CD14-positive monocyte (primary cell): ENCODE data around the gene ERF. TPM values are rescaled to one million over a fixed set of nuclear protein-coding genes. Genes with fewer than 3 reads are reported as not detected.
A peak's percentile ranks its signal among the peaks of the same experiment; 100 is the strongest.

ENCODE experiments used
- DNase-seq, 3 donors: peaks; one replicate each; pipeline ENCODE4 v3.0.0-alpha.2; 2011 to 2022
- H2AFZ ChIP-seq: 2 replicates; pipeline ENCODE4 v1.6.0; 2012; ENCODE audit warnings: mild to moderate bottlenecking, low read depth, low read length, inconsistent platforms; ENCODE audit not compliant: insufficient read depth, poor library complexity, severe bottlenecking
- H3K27ac ChIP-seq, 2 donors: 1 replicate in 1 of 2; 2 replicates in 1 of 2; pipeline ENCODE4 v1.5.1; 2012 to 2013; ENCODE audit warnings: low read length in 2 of 2, control low read depth in 1 of 2, inconsistent platforms in 1 of 2, low read depth in 1 of 2, mild to moderate bottlenecking in 1 of 2
- H3K27me3 ChIP-seq, 2 donors: one replicate each; pipeline versions ENCODE4 v1.6.0 to v1.6.1; 2011 to 2013; ENCODE audit warnings: low read length in 2 of 2; ENCODE audit not compliant: control insufficient read depth in 2 of 2, insufficient read depth in 2 of 2
- H3K36me3 ChIP-seq, 2 donors: replicated peaks in 1 of 2; 1 replicate in 1 of 2; 2 replicates in 1 of 2; pipeline versions ENCODE4 v1.5.1 to v1.6.1; 2012 to 2013; ENCODE audit warnings: low read length in 2 of 2, control low read depth in 1 of 2, inconsistent platforms in 1 of 2, mild to moderate bottlenecking in 1 of 2; ENCODE audit not compliant: insufficient read depth in 2 of 2, control insufficient read depth in 1 of 2
- H3K4me1 ChIP-seq, 2 donors: 1 replicate in 1 of 2; 2 replicates in 1 of 2; pipeline versions ENCODE4 v1.5.1 to v1.6.1; 2012 to 2013; ENCODE audit warnings: low read length in 2 of 2, control low read depth in 1 of 2, inconsistent platforms in 1 of 2, mild to moderate bottlenecking in 1 of 2, moderate library complexity in 1 of 2; ENCODE audit not compliant: insufficient read depth in 2 of 2, control insufficient read depth in 1 of 2
- H3K4me2 ChIP-seq: replicated peaks from 2 replicates; pipeline ENCODE3; 2012; ENCODE audit warnings: low read length, moderate library complexity, mild to moderate bottlenecking; ENCODE audit not compliant: poor library complexity, severe bottlenecking; ENCODE audit errors: extremely low read depth
- H3K4me3 ChIP-seq, 3 experiments: fragments of 200-600 bp in 1 of 3; sonication (generic) in 1 of 3; replicated peaks in 1 of 3; 1 replicate in 2 of 3; 2 replicates in 1 of 3; pipeline ENCODE4 v1.5.1; 2011 to 2013; ENCODE audit warnings: low read length in 3 of 3, mild to moderate bottlenecking in 3 of 3, control low read depth in 2 of 3, low read depth in 2 of 3, inconsistent platforms in 1 of 3, moderate library complexity in 1 of 3
- H3K79me2 ChIP-seq: 2 replicates; pipeline ENCODE4 v1.6.0; 2012; ENCODE audit warnings: mild to moderate bottlenecking, control low read depth, inconsistent platforms, low read length, moderate library complexity; ENCODE audit not compliant: insufficient read depth
- H3K9ac ChIP-seq: 2 replicates; pipeline ENCODE4 v1.6.0; 2017; ENCODE audit warnings: low read length, mild to moderate bottlenecking; ENCODE audit not compliant: insufficient read depth, poor library complexity, severe bottlenecking
- H3K9me3 ChIP-seq, 2 donors: replicated peaks in 1 of 2; 1 replicate in 1 of 2; 2 replicates in 1 of 2; pipeline versions ENCODE4 v1.5.1 to v1.6.1; 2012 to 2013; ENCODE audit warnings: low read length in 2 of 2, control low read depth in 1 of 2; ENCODE audit not compliant: control insufficient read depth in 1 of 2, insufficient read depth in 1 of 2
- H4K20me1 ChIP-seq: 2 replicates; pipeline ENCODE4 v1.6.0; 2012; ENCODE audit warnings: mild to moderate bottlenecking, low read length, control low read depth, moderate library complexity; ENCODE audit not compliant: insufficient read depth
- H3K27ac Mint-ChIP-seq, 7 donors: one replicate each; pipeline ENCODE4 v1.8.0; 2020; ENCODE audit warnings: mild to moderate bottlenecking in 7 of 7, mixed read lengths in 7 of 7, moderate library complexity in 6 of 7, inconsistent platforms in 2 of 7
- H3K27me3 Mint-ChIP-seq, 3 donors: one replicate each; pipeline ENCODE4 v1.8.0; 2021 to 2022; ENCODE audit warnings: low read depth in 3 of 3, mild to moderate bottlenecking in 3 of 3, mixed read lengths in 3 of 3, moderate library complexity in 3 of 3, inconsistent platforms in 1 of 3
- H3K36me3 Mint-ChIP-seq, 2 donors: one replicate each; pipeline ENCODE4 v1.8.0; 2020; ENCODE audit warnings: mixed read lengths in 2 of 2, inconsistent platforms in 1 of 2, mild to moderate bottlenecking in 1 of 2
- H3K4me1 Mint-ChIP-seq: one replicate; pipeline ENCODE4 v1.8.0; 2020; ENCODE audit warnings: mild to moderate bottlenecking, mixed read lengths
- H3K4me3 Mint-ChIP-seq, 2 donors: one replicate each; pipeline ENCODE4 v1.8.0; 2020; ENCODE audit warnings: mild to moderate bottlenecking in 2 of 2, mixed read lengths in 2 of 2, moderate library complexity in 1 of 2
- H3K9me3 Mint-ChIP-seq, 7 donors: one replicate each; pipeline ENCODE4 v1.8.0; 2020 to 2022; ENCODE audit warnings: mixed read lengths in 7 of 7, mild to moderate bottlenecking in 6 of 7, moderate library complexity in 6 of 7, inconsistent platforms in 2 of 7
- WGBS: methylation state at CpG from one replicate; pipeline ENCODE4 v1.1.5; 2013; ENCODE audit warnings: missing lambda C conversion rate; ENCODE audit not compliant: insufficient coverage; 5-methylcytosine and 5-hydroxymethylcytosine counted together
- intact Hi-C, 2 donors: fragments of 100-400 bp; cut with micrococcal nuclease; formaldehyde crosslinking; loops; one replicate each; pipeline versions ENCODE4 v1.15.0 to v1.15.1; 2023
- polyA plus RNA-seq, 3 donors: library from polyadenylated mRNA; depleted of rRNA in 1 of 3; unstranded in 2 of 3; stranded (reverse) in 1 of 3; fragments of 300-500 nt in 2 of 3; fragments of >200 nt in 1 of 3; fragmentation: Illumina TruSeq in 2 of 3; gene quantifications; 1 replicate in 2 of 3; 2 replicates in 1 of 3; pipeline ENCODE4 v1.2.3, GENCODE V29; 2012 to 2021
- TF ChIP-seq, protein P1 (sequence below): fragments of 200-600 bp; IDR thresholded peaks from one replicate; pipeline ENCODE4 v1.8.0; 2022; ENCODE audit warnings: antibody characterized with exemption, mild to moderate bottlenecking

ERF gene
- polyA plus RNA-seq, 3 donors: 2.3 to 42.6 (median 3.4) TPM

DNA sequence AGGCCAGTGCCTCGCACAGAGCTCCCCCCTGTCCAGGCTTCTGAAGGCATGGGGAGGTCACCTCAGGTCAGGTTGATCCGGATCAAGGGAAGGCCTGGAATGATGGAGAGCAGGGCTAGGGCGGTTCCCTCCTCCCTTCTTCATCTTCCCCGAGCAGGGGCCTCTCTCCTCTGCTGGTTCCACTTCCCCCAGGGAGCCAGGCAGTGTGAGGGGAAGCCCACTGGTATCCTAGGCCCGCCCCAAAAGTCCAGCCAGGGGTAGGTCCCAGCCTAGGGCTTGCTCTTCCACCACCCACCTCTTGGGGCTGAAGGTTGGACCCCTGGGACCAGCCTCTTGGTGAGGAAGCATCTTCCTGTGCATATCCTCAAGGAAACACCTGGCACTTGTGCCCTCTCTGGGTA is 30.6 kb upstream of the ERF start:
- H3K27me3 ChIP-seq: no peaks in the 10 kb centered on the region
- peaks cover 69% of the 10 kb centered on the region for H4K20me1 ChIP-seq
- TF ChIP-seq, protein P1, sequence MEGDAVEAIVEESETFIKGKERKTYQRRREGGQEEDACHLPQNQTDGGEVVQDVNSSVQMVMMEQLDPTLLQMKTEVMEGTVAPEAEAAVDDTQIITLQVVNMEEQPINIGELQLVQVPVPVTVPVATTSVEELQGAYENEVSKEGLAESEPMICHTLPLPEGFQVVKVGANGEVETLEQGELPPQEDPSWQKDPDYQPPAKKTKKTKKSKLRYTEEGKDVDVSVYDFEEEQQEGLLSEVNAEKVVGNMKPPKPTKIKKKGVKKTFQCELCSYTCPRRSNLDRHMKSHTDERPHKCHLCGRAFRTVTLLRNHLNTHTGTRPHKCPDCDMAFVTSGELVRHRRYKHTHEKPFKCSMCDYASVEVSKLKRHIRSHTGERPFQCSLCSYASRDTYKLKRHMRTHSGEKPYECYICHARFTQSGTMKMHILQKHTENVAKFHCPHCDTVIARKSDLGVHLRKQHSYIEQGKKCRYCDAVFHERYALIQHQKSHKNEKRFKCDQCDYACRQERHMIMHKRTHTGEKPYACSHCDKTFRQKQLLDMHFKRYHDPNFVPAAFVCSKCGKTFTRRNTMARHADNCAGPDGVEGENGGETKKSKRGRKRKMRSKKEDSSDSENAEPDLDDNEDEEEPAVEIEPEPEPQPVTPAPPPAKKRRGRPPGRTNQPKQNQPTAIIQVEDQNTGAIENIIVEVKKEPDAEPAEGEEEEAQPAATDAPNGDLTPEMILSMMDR: no peak
- no peak overlapping the region for H2AFZ ChIP-seq
- peak overlapping the region; percentile 72 for H3K9ac ChIP-seq
- H3K4me1 ChIP-seq: peaks cover 55 to 68% of the 10 kb centered on the region in 2 donors
- Mint-ChIP-seq H3K27ac (peak overlapping the region; percentile 88 to 98 (median 93)), H3K36me3 (peaks cover 29 to 37% of the 10 kb centered on the region in 2 donors), H3K9me3 (no peaks in the 10 kb centered on the region), H3K27me3 (peaks cover 0 to 5% (median 2%) of the 10 kb centered on the region in 3 donors), H3K4me3 (peak overlapping the region; percentile 93 to 95), H3K4me1 (peaks cover 35% of the 10 kb centered on the region)
- peak in 2 of 3 donors; percentile 40 to 65 for DNase-seq
- peak overlapping the region; percentile 90 for H3K4me2 ChIP-seq
- H3K9me3 ChIP-seq: no peaks in the 10 kb centered on the region
- peak overlapping the region; percentile 74 to 79 for H3K27ac ChIP-seq
- H3K79me2 ChIP-seq: peaks cover 47% of the 10 kb centered on the region
- peaks cover 32 to 35% of the 10 kb centered on the region in 2 donors for H3K36me3 ChIP-seq
- intact Hi-C loops: loop anchor here in 1 of 2 donors (5.0 to 10.0 kb wide), 3 partner anchors 33 to 151 kb away; partner anchors contain the start of gene POU2F2
- WGBS: 0% methylated on average over 1 of the region's 5 CpGs
- H3K4me3 ChIP-seq: peak overlapping the region; percentile 50 to 88 (median 54)

DNA sequence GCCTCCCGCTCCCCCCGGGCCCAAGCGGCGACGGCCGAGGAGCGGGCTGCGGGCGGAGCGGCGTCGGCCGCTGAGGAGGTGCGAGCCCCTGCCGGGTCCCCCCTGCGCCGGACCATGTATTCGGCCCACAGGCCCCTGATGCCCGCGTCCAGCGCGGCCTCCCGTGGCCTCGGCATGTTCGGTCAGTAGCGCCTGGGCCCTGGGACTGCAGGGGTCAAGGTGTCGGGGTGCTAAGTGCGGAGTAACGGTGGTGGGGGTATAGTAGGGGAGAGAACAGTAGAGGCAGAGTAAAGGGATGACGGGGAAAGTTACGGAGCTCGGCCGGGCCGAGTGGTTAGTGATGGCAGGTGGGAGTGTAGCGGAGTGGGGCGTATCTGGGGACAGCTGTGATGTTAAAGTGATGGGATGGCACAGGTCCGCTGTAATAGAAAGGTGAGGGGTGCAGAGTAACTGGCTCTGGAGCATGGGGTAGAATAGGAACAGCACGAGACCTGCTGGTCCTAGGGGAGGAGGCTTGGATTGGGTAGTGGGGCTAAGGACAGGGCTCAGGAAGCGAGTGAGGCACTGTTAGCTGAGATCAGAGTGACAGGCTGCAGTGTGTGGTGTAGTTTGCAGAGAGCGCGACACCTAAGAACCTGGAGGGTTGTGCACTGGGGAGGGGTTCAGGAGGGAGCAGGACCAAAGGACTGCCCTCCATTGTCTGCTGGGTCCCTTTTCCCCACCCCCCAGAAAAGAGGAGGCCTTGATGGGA is 29.8 kb upstream of the ERF start:
- H3K4me1 Mint-ChIP-seq: peaks cover 35% of the 10 kb centered on the region
- TF ChIP-seq, protein P1: no peak
- intact Hi-C loops: loop anchor here (5.0 to 10.0 kb wide), 6 partner anchors 32 to 152 kb away; partner anchors contain the start of genes GSK3A (in 2 of the 2) and POU2F2 (in 2 of the 2)
- Histone ChIP-seq H3K4me1 (peaks cover 56 to 76% of the 10 kb centered on the region in 2 donors), H3K9me3 (no peaks in the 10 kb centered on the region), H3K9ac (peak overlapping the region; percentile 72), H2AFZ (no peak overlapping the region), H3K27me3 (no peaks in the 10 kb centered on the region), H3K36me3 (peaks cover 24 to 27% of the 10 kb centered on the region in 2 donors), H3K4me3 (peak overlapping the region; percentile 50 to 88 (median 54)), H3K4me2 (peak overlapping the region; percentile 90), H3K79me2 (peaks cover 55% of the 10 kb centered on the region), H4K20me1 (peaks cover 61% of the 10 kb centered on the region), H3K27ac (peak overlapping the region; percentile 74 to 79)
- DNase-seq: peak in 1 of 3 donors; percentile 22
- peaks cover 24 to 29% of the 10 kb centered on the region in 2 donors for H3K36me3 Mint-ChIP-seq
- peaks cover 0 to 5% (median 2%) of the 10 kb centered on the region in 3 donors for H3K27me3 Mint-ChIP-seq
- under 1% methylated on average over 39 of the region's 41 CpGs for WGBS
- no peaks in the 10 kb centered on the region for H3K9me3 Mint-ChIP-seq
- H3K27ac Mint-ChIP-seq: peak overlapping the region; percentile 88 to 98 (median 91)
- peak overlapping the region; percentile 93 to 95 for H3K4me3 Mint-ChIP-seq
